Stimulated activated CD4-positive, alpha-beta T cell treated with anti-CD3 and anti-CD28 coated beads, Interleukin-4, amount 100 ng/mL, for 4 hours (primary cell): ENCODE measurements around the gene HHAT.

ENCODE experiments used
- DNase-seq, 2 experiments: peaks; one replicate each; pipeline ENCODE4 v3.0.0-alpha.2; 2020

The HHAT gene

GRCh38 chr1:210499956-210500355 is 171.3 kb downstream of the HHAT start:
- no peak for DNase-seq

DNA sequence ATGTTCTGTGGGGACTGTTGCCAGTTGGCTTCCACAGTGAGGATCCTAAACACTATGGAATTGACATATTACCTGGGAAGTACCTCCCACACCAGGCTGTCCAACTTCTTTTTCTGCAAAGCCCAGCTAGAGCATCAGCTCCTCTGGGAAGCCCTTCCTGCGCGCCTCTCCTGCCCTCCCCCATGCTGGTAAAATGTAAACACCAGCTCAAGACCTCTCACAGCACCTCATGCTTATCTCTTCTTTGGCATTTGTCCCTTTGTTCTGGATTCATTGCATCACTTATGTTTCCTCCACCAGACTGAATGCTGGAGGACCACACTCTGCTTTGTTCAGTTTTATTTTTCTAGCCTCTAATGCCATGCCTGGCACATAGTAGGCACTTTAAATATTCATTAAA is 172.1 kb downstream of the HHAT start:
- DNase-seq = no peak

- DNase-seq = no peak
Observed at GRCh38 chr1:210504286-210504685, 175.6 kb downstream of the HHAT start.

DNA sequence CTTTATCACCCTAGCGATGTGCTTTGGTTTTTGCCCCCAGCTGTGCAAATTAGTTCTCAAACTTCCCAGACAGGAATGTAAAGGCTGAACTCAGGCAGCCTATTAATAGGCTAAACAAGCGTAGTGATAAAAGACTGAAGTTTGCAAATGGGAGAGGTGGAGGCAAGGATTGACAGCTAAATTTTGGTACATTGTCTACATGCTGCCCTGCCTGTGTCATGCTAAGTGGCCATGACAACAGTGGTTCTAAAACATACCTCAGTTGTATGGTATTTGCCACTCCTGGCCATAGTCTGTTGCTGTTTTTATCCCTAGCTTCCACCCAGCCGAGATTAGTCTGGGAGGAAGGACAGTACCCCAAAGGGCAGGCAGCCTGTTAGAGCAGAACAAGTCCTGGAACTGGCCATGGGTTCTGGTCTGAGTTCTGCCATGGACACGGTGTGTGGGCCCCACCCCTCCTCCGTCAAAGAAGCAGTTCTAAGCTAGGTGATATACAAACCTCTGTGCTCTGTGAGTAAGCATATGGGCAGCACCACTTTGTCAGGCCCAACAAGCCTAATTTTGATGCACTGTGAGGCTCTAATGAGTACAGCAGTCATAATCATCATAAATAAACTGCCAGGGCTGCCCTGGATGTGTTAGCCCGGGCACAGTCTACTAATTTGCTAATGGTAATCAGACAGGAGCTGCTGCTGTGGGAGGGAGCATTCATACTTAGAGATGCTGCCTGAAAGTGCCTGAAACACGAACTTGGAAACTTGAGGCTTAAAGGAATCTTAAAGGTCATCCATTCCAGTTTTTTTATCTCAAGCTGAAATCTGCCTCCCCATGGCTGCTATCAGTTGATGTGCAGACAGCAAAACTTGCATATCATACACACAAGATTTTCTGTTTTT is 177.1 kb downstream of the HHAT start:
- no peak for DNase-seq

- DNase-seq = no peak
Observed at GRCh38 chr1:210506689-210507088, 178.0 kb downstream of the HHAT start.

DNA sequence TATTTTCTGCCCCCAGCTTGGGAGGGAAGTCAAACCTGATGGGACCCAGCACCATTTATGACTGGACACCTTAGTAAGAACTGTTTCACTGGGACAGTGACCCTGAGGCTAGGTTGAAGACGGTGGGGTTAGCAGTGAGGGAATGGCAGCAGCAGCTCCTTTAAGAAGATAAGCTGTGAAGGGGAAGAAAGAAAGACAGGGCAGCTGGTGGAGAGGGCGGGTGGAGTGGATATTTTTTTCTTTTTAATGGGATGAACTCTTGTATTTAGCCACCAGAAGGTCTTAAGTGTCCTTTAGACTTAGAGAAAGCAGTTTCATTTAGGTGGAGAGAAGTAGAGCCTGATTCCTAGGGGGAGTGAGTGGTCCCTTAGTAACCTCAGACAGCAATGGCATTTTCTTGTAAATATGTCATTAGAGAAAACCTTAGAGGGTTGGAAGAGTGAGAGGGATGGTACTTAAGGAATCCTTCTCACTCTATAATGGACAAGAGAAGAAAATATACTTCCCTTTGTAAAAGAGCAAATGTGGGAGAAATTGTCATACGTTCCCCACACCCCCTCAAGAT is 187.5 kb downstream of the HHAT start:
- no peak for DNase-seq

GRCh38 chr1:210516697-210517459 is 188.2 kb downstream of the HHAT start:
- no peak for DNase-seq

GRCh38 chr1:210523830-210524229 is 195.1 kb downstream of the HHAT start:
- DNase-seq = no peak

DNA sequence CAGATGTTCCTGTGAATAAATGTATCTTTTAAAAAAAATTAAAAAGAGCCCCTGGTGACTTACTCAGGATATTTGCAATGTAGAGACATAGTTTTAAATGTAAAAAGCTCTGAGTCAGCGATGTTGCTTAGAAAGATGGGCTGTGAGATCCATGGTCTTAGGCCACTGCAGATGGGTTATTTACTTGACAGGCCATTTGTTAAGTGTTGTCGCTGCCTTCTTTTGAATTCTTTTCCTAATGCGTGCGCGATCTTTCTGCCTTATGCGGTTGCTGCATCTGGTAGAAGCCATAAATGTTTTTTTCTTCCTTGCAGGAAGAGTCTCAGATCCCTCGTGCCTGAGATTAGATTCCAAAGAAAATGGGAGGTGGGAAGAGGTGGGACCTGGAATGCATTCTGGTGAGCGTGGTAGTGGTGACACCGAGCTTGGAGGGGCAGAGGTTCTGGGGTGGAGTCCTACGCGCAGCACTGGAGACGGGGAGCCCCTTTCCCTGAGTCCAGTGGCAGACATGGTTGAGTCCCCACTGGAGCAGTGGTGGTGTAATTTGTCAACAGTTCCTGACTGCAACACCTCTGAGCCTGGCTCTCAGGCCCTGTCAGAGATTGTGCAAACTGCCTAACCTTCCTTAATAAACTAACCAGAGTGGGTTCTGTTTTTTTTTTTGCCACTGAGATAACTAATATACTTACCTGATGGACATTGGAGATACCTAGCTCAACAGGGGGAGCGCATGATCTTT is 197.2 kb downstream of the HHAT start:
- DNase-seq = no peak

GRCh38 chr1:210527091-210527490 is 198.4 kb downstream of the HHAT start:
- DNase-seq = no peak

- no peak for DNase-seq
Observed at GRCh38 chr1:210531475-210532222, 202.9 kb downstream of the HHAT start.

DNA sequence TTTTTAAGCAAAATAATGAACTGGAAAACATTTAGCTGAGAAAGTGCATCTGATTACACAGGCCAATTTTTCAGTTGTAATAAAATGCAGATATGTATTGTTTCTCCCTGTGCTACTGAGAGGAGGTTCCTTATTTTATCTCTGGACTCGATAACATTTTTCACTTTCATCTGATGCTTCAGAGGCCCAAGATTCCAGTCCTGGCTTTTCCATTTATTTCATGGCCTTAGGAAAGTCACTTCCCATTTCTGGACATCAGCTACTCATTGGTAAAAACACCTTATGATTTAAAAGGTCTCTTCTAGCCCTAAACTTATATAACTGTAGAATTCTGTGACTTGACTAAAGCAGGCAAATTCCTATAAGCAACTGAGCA is 203.5 kb downstream of the HHAT start:
- no peak for DNase-seq

- no peak for DNase-seq
Observed at GRCh38 chr1:210535761-210536160, 207.1 kb downstream of the HHAT start.

- no peak for DNase-seq
Observed at GRCh38 chr1:210536254-210536961, 207.7 kb downstream of the HHAT start.

- DNase-seq = no peak
Observed at GRCh38 chr1:210540288-210540687, 211.6 kb downstream of the HHAT start.

GRCh38 chr1:210541680-210542358 is 213.1 kb downstream of the HHAT start:
- DNase-seq = no peak

DNA sequence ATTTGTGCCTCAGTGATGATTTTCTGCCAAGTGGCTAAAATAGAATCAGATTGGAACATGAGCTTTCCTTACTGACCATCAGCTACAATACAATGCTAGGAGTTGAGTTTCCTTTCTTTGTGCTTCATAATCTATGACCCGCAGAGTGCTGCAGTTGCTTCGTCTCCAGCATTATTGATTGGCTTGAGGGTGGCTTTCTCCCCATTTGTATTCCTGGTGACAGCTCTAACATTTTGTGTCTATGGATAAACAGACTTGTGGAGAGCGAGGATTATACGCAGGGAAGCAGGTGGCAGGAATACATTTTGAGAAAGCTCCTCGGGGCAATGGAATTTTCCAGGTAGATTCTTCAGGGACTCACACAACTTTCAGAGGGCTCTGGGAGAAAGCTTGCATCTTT is 223.2 kb downstream of the HHAT start:
- DNase-seq = no peak

DNA sequence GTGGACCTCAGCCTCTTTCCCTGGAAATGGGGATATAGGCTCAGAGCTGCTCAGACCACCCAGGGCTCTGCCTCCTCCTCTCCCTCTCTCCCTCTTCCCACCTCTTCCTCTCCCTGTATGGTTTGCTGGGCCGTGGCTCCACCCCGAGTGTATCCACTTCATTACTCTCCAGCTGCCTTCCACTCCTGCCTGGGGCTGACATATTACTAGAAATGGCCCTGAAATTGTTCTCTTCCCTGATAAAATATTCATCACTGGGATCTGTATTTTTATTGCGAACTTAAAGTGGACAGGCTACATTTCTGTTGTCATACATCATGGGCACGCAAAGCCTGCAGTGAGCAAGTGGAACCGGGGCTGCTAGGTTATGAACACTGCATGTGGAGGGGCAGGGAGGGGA is 225.0 kb downstream of the HHAT start:
- DNase-seq = no peak

- no peak for DNase-seq
Observed at GRCh38 chr1:210554382-210554781, 225.7 kb downstream of the HHAT start.

- DNase-seq = no peak
Observed at GRCh38 chr1:210556475-210556874, 227.8 kb downstream of the HHAT start.

- DNase-seq = no peak
Observed at GRCh38 chr1:210557426-210558077, 228.8 kb downstream of the HHAT start.
